Measurements from ENCODE around the gene PTPRR. TPM values are rescaled to one million over a fixed set of nuclear protein-coding genes. Genes with fewer than 3 reads are reported as not detected.

Gene PTPRR
- total and polyA plus RNA-seq, 2 of the 13 experiments (the other 11 are each of a cell fraction or from before 2014, with no cell fraction given): not detected

DNA sequence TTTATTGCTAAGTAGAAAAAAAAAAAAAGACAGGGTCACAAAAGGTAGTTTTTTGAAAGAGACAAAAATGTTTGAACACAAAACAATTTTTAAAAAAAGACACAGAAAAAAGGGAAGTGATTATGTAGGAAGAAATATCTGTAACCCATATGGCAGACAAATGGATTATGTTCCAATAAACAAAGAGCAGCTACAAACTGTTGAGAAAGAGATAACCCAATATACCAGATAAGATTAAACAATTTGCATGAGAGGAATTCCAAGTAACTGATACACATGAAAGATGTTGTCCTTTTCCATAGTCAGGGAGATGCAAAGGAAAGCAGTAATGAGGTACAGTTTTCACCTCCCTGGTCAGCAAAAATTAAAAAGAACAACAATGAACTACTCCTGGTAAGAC lies 44.9 kb downstream of the PTPRR start:
- no peak for DNase-seq (ENCODE audit: low spot score)
- H3K79me2 ChIP-seq (ENCODE audit: insufficient read depth, low read length): no peaks in the 10 kb centered on the region
- no peak for TF ChIP-seq ZFP1 (CRISPR knock-in tag; IDR thresholded peaks at IDR 0.05)
- TF ChIP-seq, protein P1, sequence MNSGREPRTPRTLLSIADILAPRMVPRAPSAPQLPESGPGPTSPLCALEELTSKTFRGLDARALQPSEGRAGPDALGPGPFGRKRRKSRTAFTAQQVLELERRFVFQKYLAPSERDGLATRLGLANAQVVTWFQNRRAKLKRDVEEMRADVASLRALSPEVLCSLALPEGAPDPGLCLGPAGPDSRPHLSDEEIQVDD (CRISPR knock-in tag; IDR thresholded peaks at IDR 0.05; ENCODE audit: borderline replicate concordance): no peak
- no peak for TF ChIP-seq FOSL2 (CRISPR knock-in tag; IDR thresholded peaks at IDR 0.05)
- TF ChIP-seq, protein P2, sequence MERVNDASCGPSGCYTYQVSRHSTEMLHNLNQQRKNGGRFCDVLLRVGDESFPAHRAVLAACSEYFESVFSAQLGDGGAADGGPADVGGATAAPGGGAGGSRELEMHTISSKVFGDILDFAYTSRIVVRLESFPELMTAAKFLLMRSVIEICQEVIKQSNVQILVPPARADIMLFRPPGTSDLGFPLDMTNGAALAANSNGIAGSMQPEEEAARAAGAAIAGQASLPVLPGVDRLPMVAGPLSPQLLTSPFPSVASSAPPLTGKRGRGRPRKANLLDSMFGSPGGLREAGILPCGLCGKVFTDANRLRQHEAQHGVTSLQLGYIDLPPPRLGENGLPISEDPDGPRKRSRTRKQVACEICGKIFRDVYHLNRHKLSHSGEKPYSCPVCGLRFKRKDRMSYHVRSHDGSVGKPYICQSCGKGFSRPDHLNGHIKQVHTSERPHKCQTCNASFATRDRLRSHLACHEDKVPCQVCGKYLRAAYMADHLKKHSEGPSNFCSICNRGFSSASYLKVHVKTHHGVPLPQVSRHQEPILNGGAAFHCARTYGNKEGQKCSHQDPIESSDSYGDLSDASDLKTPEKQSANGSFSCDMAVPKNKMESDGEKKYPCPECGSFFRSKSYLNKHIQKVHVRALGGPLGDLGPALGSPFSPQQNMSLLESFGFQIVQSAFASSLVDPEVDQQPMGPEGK (CRISPR knock-in tag; IDR thresholded peaks at IDR 0.05): no peak
- TF ChIP-seq, protein P3, sequence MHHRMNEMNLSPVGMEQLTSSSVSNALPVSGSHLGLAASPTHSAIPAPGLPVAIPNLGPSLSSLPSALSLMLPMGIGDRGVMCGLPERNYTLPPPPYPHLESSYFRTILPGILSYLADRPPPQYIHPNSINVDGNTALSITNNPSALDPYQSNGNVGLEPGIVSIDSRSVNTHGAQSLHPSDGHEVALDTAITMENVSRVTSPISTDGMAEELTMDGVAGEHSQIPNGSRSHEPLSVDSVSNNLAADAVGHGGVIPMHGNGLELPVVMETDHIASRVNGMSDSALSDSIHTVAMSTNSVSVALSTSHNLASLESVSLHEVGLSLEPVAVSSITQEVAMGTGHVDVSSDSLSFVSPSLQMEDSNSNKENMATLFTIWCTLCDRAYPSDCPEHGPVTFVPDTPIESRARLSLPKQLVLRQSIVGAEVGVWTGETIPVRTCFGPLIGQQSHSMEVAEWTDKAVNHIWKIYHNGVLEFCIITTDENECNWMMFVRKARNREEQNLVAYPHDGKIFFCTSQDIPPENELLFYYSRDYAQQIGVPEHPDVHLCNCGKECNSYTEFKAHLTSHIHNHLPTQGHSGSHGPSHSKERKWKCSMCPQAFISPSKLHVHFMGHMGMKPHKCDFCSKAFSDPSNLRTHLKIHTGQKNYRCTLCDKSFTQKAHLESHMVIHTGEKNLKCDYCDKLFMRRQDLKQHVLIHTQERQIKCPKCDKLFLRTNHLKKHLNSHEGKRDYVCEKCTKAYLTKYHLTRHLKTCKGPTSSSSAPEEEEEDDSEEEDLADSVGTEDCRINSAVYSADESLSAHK (CRISPR knock-in tag; IDR thresholded peaks at IDR 0.05; ENCODE audit: borderline replicate concordance): no peak
- TF ChIP-seq EHMT2 (IDR thresholded peaks at IDR 0.05; ENCODE audit: borderline replicate concordance, low read depth, low read length): no peak
- no peak for TF ChIP-seq ZNF563 (CRISPR knock-in tag; IDR thresholded peaks at IDR 0.05)
- no peak for TF ChIP-seq NR3C1 (CRISPR knock-in tag; IDR thresholded peaks at IDR 0.05)
- no peak for TF ChIP-seq ZNF382 (CRISPR knock-in tag; IDR thresholded peaks at IDR 0.05; ENCODE audit: borderline replicate concordance)
- TF ChIP-seq ZNF3 (CRISPR knock-in tag; IDR thresholded peaks at IDR 0.05): no peak
- no peak for TF ChIP-seq ZNF570 (CRISPR knock-in tag; IDR thresholded peaks at IDR 0.05; ENCODE audit: borderline replicate concordance)
- TF ChIP-seq MAFK (conservative IDR thresholded peaks at IDR 0.05 in 1 of 2, IDR thresholded peaks at IDR 0.05 in 1 of 2; ENCODE audit: low read length in 2 of 2): no peak
- TF ChIP-seq BRD4 (CRISPR knock-in tag; IDR thresholded peaks at IDR 0.05): no peak
- BruUV-seq (replicated peaks): no TSS peak
- no peaks in the 10 kb centered on the region for H4K20me1 ChIP-seq (ENCODE audit: insufficient read depth, low read length)
- ChIA-PET POLR2A (no interaction called here), CTCF (ENCODE audit: low intra/inter-chr PET ratio, low total read pairs) (no interaction called here)
- in situ Hi-C loops (cut with HindIII; ENCODE audit: extremely low pct_ligation_motif_present, low pct_unique_long_range_greater_than_20kb) (no loop called here), intact Hi-C loops (cut with micrococcal nuclease; ENCODE audit: unreplicated experiment) (no loop called here)
- no peak for ATAC-seq
- H3K27ac ChIP-seq (ENCODE audit: extremely low read length, insufficient read depth, low read length): no peak overlapping the region
- H2AFZ ChIP-seq (ENCODE audit: low read length): no peak overlapping the region
- no peaks in the 10 kb centered on the region for H3K4me1 ChIP-seq (ENCODE audit: insufficient read depth, low read length)
- no peak overlapping the region for H3K4me2 ChIP-seq (ENCODE audit: low read depth, low read length)
- no peaks in the 10 kb centered on the region for H3K27me3 ChIP-seq (ENCODE audit: control insufficient read depth in 1 of 2, insufficient read depth in 2 of 2, low read length in 2 of 2)
- FAIRE-seq: no peak
- H3K9ac ChIP-seq (ENCODE audit: insufficient read depth, low read depth, low read length): no peak overlapping the region
- no peaks in the 10 kb centered on the region for H3K9me3 ChIP-seq (ENCODE audit: low read length)
- H3K4me3 ChIP-seq (replicated peaks in 1 of 3; ENCODE audit: insufficient read depth in 1 of 3, low read depth in 2 of 3, low read length in 3 of 3): no peak overlapping the region
- no peaks in the 10 kb centered on the region for H3K36me3 ChIP-seq (replicated peaks in 1 of 2; ENCODE audit: control insufficient read depth in 1 of 2, insufficient read depth in 2 of 2, low read length in 2 of 2)

Measured in HepG2 (cell line).